HepG2 (cell line): ENCODE data around the gene CCT6A. TPM values are rescaled to one million over a fixed set of nuclear protein-coding genes. Genes with fewer than 3 reads are reported as not detected.

ENCODE experiments used
- BHLHE40 ChIP-seq: IDR thresholded peaks from 2 replicates; pipeline ENCODE4 v1.6.1; 2011; ENCODE audit warnings: low read length, improper control_type of control experiment
- CEBPG ChIP-seq: IDR thresholded peaks from 2 replicates; pipeline ENCODE4 v1.6.1; 2016
- ELF3 ChIP-seq: IDR thresholded peaks from 2 replicates; pipeline ENCODE4 v1.6.1; 2016; ENCODE audit warnings: missing genetic modification reagents, missing compliant biosample characterization
- ELF4 ChIP-seq: sonication (generic); formaldehyde crosslinking; IDR thresholded peaks from 2 replicates; pipeline ENCODE4 v1.5.0; 2020; ENCODE audit warnings: missing genetic modification reagents, mild to moderate bottlenecking, moderate library complexity, borderline replicate concordance
- EP300 ChIP-seq, 3 experiments: sonication (generic) in 1 of 3; formaldehyde crosslinking in 1 of 3; IDR thresholded peaks; 2 replicates each; pipeline versions ENCODE4 v1.5.1 to v1.6.1; 2011 to 2020; ENCODE audit warnings: low read depth in 2 of 3, low read length in 2 of 3, borderline replicate concordance in 1 of 3, improper control_type of control experiment in 1 of 3, mild to moderate bottlenecking in 1 of 3, missing genetic modification reagents in 1 of 3, moderate library complexity in 1 of 3
- ETV5 ChIP-seq: IDR thresholded peaks from 2 replicates; pipeline ENCODE4 v1.6.1; 2018; ENCODE audit warnings: missing biosample characterization, missing genetic modification reagents, inconsistent platforms, borderline replicate concordance
- HNRNPL ChIP-seq: fragments of 200-400 bp; formaldehyde crosslinking; IDR thresholded peaks from 2 replicates; pipeline ENCODE4 v1.6.1; 2017; ENCODE audit warnings: mild to moderate bottlenecking, low read depth, low read length
- NR1H2 ChIP-seq: sonication (generic); formaldehyde crosslinking; IDR thresholded peaks from 2 replicates; pipeline ENCODE4 v1.8.1; 2022; ENCODE audit warnings: low read depth, missing genetic modification reagents, borderline replicate concordance
- PHF8 ChIP-seq: sonication (generic); formaldehyde crosslinking; IDR thresholded peaks from 2 replicates; pipeline ENCODE4 v1.5.0; 2020; ENCODE audit warnings: missing genetic modification reagents
- SMAD3 ChIP-seq: sonication (generic); formaldehyde crosslinking; IDR thresholded peaks from 2 replicates; pipeline ENCODE4 v1.4.0; 2020; ENCODE audit warnings: missing genetic modification reagents
- SMAD9 ChIP-seq: sonication (generic); formaldehyde crosslinking; IDR thresholded peaks from 2 replicates; pipeline ENCODE4 v1.5.1; 2020; ENCODE audit warnings: mild to moderate bottlenecking, missing genetic modification reagents
- SMC3 ChIP-seq: IDR thresholded peaks from 2 replicates; pipeline ENCODE4 v1.6.1; 2011; ENCODE audit warnings: low read length, improper control_type of control experiment
- ZNF143 ChIP-seq: sonication (generic); formaldehyde crosslinking; IDR thresholded peaks from 2 replicates; pipeline ENCODE4 v1.4.0; 2020; ENCODE audit warnings: missing genetic modification reagents
- ZNF3 ChIP-seq: IDR thresholded peaks from 2 replicates; pipeline ENCODE4 v1.7.0; 2017; ENCODE audit warnings: inconsistent platforms
- ZNF331 ChIP-seq: sonication (generic); formaldehyde crosslinking; IDR thresholded peaks from 2 replicates; pipeline ENCODE4 v1.4.0; 2020; ENCODE audit warnings: missing genetic modification reagents
- ZNF496 ChIP-seq: sonication (generic); formaldehyde crosslinking; IDR thresholded peaks from 2 replicates; pipeline ENCODE4 v1.8.1; 2023; ENCODE audit warnings: mild to moderate bottlenecking, moderate library complexity, missing genetic modification reagents; ENCODE audit not compliant: insufficient replicate concordance
- ZNF567 ChIP-seq: sonication (generic); formaldehyde crosslinking; IDR thresholded peaks from 2 replicates; pipeline ENCODE4 v1.8.1; 2023; ENCODE audit warnings: mild to moderate bottlenecking, missing genetic modification reagents, borderline replicate concordance
- ZNF766 ChIP-seq: sonication (generic); formaldehyde crosslinking; IDR thresholded peaks from 2 replicates; pipeline ENCODE4 v1.5.0; 2020; ENCODE audit warnings: missing genetic modification reagents, borderline replicate concordance
- polyA plus RNA-seq, 8 experiments: library from polyadenylated mRNA; depleted of rRNA in 3 of 8; stranded (reverse) in 7 of 8; unstranded in 1 of 8; fragments of >200 nt; fragmentation: Illumina TruSeq in 4 of 8; extraction: Trizol in 4 of 8; gene quantifications; 2 replicates each; pipeline versions ENCODE4 v1.2.1 to v1.2.3, GENCODE V29; 2011 to 2016; ENCODE audit warnings: low read depth in 4 of 8, missing spikeins in 1 of 8, mixed read lengths in 1 of 8; ENCODE audit not compliant: insufficient read depth in 1 of 8
- total RNA-seq, 5 experiments: library from RNA; depleted of rRNA; stranded (reverse); fragments of >200 nt; fragmentation: Illumina TruSeq; extraction: Trizol; gene quantifications; 2 replicates each; pipeline ENCODE4 v1.2.3, GENCODE V29; 2016; ENCODE audit warnings: low read depth in 1 of 5
- TF ChIP-seq, protein P1 (sequence below): IDR thresholded peaks from 2 replicates; pipeline ENCODE4 v1.6.1; 2018; ENCODE audit warnings: missing genetic modification reagents
- TF ChIP-seq, protein P2 (sequence below): sonication (generic); formaldehyde crosslinking; IDR thresholded peaks from 2 replicates; pipeline ENCODE4 v1.4.0; 2020; ENCODE audit warnings: mild to moderate bottlenecking, missing genetic modification reagents
- TF ChIP-seq, protein P3 (sequence below): sonication (generic); formaldehyde crosslinking; IDR thresholded peaks from 2 replicates; pipeline ENCODE4 v1.8.1; 2023; ENCODE audit warnings: mild to moderate bottlenecking, missing genetic modification reagents, borderline replicate concordance

Gene CCT6A
- total and polyA plus RNA-seq, 2 of the 13 experiments (the other 11 are each of a cell fraction or from before 2014, with no cell fraction given): 219 to 292 TPM

DNA sequence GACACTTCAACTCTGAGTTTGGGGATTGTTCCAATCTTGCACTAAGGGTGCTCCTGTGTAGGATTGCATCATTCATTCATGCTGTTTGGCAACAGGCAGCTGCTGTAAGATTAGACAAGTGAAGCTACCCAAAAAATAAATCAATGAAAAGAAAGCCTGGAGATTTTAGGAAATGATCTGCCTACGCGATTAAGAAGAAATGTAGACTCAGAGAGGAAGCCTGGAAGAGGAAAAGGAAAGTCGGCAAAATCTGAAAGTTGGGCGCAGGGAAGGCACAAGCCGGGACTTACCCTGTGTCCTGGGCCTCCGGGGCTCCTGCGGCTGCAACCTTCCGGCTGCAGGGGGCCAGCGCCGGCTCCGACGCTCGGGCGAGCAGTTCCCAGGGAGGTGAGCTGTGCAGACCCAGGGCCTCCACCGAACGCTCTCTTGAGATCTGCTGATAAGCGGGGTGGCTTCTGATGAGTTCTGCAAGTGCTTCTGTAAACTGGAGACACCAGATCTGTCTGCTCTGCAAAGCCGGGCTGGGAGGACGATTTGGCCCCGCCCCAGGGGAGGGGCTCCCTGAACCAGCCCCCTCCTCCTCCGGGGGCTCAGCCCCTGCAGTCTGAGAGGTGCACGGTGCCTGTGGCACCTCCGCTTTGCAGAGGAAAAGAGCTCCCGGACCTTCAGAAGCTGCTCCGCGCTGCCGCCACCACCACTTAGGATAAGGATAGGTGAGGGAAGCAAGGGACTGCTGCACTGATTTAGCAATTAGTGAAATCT is 17.7 kb upstream of the CCT6A start (continued):
- TF ChIP-seq HNRNPL (peak; percentile 61; the same call in 1 of the 2 replicates), ZNF3 (no peak), ZNF143 (CRISPR knock-in tag) (no peak), ELF3 (CRISPR knock-in tag) (peak; percentile 33; the same call in 1 of the 2 replicates), ZNF567 (no peak), CEBPG (peak; percentile 98), SMC3 (peak; percentile 15; the same call in 1 of the 2 replicates), ZNF496 (CRISPR knock-in tag) (no peak), EP300 (IDR thresholded peaks at IDR 0.05; ENCODE audit: low read depth in 2 of 2, low read length in 2 of 2) (no peak), EP300 (CRISPR knock-in tag; IDR thresholded peaks at IDR 0.05; ENCODE audit: borderline replicate concordance) (peak; percentile 17; the same call in 1 of the 2 replicates), SMAD3 (CRISPR knock-in tag) (peak; percentile 22; the same call in 1 of the 2 replicates), PHF8 (CRISPR knock-in tag) (peak; percentile 71), NR1H2 (CRISPR knock-in tag) (no peak), BHLHE40 (no peak; the same call in 1 of the 2 replicates), ELF4 (no peak; the same call in 1 of the 2 replicates), ZNF766 (CRISPR knock-in tag) (no peak), ETV5 (CRISPR knock-in tag) (peak; percentile 33; the same call in 1 of the 2 replicates), ZNF331 (peak; percentile 51), SMAD9 (CRISPR knock-in tag) (no peak)
- TF ChIP-seq, protein P1, sequence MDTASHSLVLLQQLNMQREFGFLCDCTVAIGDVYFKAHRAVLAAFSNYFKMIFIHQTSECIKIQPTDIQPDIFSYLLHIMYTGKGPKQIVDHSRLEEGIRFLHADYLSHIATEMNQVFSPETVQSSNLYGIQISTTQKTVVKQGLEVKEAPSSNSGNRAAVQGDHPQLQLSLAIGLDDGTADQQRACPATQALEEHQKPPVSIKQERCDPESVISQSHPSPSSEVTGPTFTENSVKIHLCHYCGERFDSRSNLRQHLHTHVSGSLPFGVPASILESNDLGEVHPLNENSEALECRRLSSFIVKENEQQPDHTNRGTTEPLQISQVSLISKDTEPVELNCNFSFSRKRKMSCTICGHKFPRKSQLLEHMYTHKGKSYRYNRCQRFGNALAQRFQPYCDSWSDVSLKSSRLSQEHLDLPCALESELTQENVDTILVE: peak; percentile 49; the same call in 1 of the 2 replicates
- TF ChIP-seq, protein P2, sequence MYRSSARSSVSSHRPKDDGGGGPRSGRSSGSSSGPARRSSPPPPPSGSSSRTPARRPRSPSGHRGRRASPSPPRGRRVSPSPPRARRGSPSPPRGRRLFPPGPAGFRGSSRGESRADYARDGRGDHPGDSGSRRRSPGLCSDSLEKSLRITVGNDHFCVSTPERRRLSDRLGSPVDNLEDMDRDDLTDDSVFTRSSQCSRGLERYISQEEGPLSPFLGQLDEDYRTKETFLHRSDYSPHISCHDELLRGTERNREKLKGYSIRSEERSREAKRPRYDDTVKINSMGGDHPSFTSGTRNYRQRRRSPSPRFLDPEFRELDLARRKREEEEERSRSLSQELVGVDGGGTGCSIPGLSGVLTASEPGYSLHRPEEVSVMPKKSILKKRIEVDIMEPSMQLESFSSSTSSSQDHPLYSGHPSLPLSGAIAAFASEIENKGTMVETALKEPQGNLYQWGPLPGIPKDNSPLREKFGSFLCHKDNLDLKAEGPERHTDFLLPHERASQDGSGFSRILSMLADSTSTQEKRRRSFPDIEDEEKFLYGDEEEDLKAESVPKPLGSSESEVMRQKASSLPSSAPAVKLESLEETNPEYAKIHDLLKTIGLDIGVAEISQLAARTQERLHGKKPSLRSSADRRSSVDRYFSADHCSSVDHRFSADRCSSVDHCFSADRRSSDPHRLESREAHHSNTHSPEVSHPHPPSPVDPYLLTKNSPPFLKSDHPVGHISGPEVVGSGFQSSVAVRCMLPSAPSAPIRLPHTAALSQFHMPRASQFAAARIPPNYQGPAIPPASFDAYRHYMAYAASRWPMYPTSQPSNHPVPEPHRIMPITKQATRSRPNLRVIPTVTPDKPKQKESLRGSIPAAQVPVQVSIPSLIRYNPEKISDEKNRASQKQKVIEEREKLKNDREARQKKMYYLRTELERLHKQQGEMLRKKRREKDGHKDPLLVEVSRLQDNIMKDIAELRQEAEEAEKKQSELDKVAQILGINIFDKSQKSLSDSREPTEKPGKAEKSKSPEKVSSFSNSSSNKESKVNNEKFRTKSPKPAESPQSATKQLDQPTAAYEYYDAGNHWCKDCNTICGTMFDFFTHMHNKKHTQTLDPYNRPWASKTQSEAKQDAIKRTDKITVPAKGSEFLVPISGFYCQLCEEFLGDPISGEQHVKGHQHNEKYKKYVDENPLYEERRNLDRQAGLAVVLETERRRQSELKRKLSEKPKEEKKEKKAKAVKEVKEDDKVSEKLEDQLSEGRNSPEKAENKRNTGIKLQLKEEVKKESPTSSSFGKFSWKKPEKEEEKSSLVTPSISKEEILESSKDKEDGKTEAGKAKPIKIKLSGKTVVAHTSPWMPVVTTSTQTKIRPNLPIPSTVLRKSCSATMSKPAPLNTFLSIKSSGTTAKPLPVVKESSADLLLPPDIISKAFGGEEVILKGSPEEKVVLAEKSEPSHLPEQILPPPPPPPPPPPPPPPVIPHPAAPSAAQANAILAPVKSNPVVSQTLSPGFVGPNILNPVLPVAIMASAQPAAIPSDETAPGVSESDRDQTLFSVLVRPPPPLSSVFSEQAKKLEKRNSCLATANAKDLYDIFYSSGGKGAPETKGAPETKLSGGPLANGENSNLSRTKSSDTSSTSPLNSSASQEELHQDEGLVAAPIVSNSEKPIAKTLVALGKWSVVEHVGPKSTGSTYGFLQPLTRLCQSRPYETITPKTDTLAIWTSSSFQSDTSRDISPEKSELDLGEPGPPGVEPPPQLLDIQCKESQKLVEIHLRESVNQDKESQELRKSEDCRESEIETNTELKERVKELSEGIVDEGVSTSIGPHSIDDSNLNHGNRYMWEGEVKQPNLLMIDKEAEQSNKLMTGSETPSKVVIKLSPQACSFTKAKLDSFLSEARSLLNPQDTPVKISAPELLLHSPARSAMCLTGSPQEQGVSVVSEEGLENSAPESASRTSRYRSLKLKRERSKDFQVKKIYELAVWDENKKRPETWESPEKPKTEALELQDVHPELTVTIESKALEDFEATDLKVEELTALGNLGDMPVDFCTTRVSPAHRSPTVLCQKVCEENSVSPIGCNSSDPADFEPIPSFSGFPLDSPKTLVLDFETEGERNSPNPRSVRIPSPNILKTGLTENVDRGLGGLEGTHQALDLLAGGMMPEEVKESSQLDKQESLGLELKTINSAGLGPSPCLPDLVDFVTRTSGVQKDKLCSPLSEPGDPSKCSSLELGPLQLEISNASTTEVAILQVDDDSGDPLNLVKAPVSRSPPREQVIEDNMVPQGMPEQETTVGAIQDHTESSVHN: no peak
- TF ChIP-seq, protein P3, sequence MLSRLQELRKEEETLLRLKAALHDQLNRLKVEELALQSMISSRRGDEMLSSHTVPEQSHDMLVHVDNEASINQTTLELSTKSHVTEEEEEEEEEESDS: no peak
